ENCODE data around the gene TRIM33. TPM values are rescaled to one million over a fixed set of nuclear protein-coding genes. Genes with fewer than 3 reads are reported as not detected.

Gene TRIM33
- total and polyA plus RNA-seq, 4 donors, result 32.8 to 74.5 (median 49.6) TPM

- 10% methylated on average over 2 of the region's 4 CpGs for WGBS (ENCODE audit: insufficient coverage)
- no peaks in the 10 kb centered on the region for H3K27me3 ChIP-seq (ENCODE audit: control insufficient read depth, insufficient read depth, low read length)
- no peaks in the 10 kb centered on the region for H3K36me3 ChIP-seq (ENCODE audit: control insufficient read depth, insufficient read depth, low read length)
- no peaks in the 10 kb centered on the region for H3K9me3 ChIP-seq (ENCODE audit: control insufficient read depth, insufficient read depth, low read length)
- DNase-seq (ENCODE audit: low read depth in 4 of 6, low spot score in 6 of 6), result peak in 3 of 6 donors; percentile 19 to 88 (median 82)
- no peak overlapping the region for H3K27ac ChIP-seq (ENCODE audit: low read depth, low read length)
- H3K4me3 ChIP-seq (ENCODE audit: low read depth, low read length), result no peak overlapping the region
- H3K4me1 ChIP-seq (ENCODE audit: control insufficient read depth, insufficient read depth, low read length), result peaks cover 11% of the 10 kb centered on the region
Observed at GRCh38 chr1:114353262-114353661, 157.7 kb downstream of the TRIM33 start.

GRCh38 chr1:114352797-114353196 lies 158.2 kb downstream of the TRIM33 start:
- Histone ChIP-seq H3K9me3 (ENCODE audit: control insufficient read depth, insufficient read depth, low read length) (no peaks in the 10 kb centered on the region), H3K4me3 (ENCODE audit: low read depth, low read length) (no peak overlapping the region), H3K36me3 (ENCODE audit: control insufficient read depth, insufficient read depth, low read length) (no peaks in the 10 kb centered on the region), H3K27ac (ENCODE audit: low read depth, low read length) (no peak overlapping the region), H3K4me1 (ENCODE audit: control insufficient read depth, insufficient read depth, low read length) (peaks cover 13% of the 10 kb centered on the region), H3K27me3 (ENCODE audit: control insufficient read depth, insufficient read depth, low read length) (no peaks in the 10 kb centered on the region)
- whole genome bisulfite sequencing (ENCODE audit: insufficient coverage), result 35% methylated on average over 4 of the region's 6 CpGs
- peak in 2 of 6 donors; percentile 87 to 96 for DNase-seq (ENCODE audit: low read depth in 4 of 6, low spot score in 6 of 6)

- 87% methylated on average over 6 of the region's 10 CpGs for WGBS (ENCODE audit: insufficient coverage)
- Histone ChIP-seq H3K4me1 (ENCODE audit: control insufficient read depth, insufficient read depth, low read length) (peaks cover 24% of the 10 kb centered on the region), H3K4me3 (ENCODE audit: low read depth, low read length) (no peak overlapping the region), H3K9me3 (ENCODE audit: control insufficient read depth, insufficient read depth, low read length) (no peaks in the 10 kb centered on the region), H3K27me3 (ENCODE audit: control insufficient read depth, insufficient read depth, low read length) (no peaks in the 10 kb centered on the region), H3K36me3 (ENCODE audit: control insufficient read depth, insufficient read depth, low read length) (no peaks in the 10 kb centered on the region), H3K27ac (ENCODE audit: low read depth, low read length) (no peak overlapping the region)
- DNase-seq (ENCODE audit: low read depth in 4 of 6, low spot score in 6 of 6), result no peak
Observed at GRCh38 chr1:114350731-114351445, 160.1 kb downstream of the TRIM33 start.

DNA sequence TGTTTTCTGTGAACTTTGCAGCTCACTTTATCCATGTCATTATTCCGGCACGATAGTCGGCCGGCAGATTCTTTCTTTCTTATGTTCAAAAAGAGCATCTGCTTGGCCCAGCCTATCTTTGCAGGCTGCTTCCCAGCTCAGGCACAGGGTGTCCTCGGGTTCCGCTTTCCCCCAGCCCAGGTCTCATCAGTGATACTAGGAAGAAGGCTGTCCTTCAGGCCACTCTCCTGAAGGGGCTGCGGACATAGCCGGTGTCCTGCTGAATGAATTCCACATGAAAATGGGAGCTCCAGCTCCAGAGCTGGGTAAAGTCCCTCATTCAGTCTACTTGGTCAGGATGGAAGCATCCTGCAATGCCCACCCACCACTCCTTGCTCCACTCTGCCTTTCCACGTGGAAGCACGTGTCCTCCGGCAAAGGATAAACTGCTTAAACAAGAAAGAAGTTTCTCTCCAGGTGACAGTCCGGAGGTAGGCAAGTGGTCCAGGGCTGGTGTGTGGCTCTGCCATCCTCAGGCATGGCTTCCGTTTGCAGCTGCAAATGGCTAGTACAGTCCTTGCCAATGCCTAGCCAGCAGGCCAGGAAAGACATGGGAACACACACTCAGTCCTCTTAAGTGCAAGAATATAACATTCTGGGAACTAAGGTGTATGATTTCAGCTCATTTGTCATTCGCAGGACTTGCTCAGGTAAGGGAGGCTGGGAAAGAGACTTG lies 161.0 kb downstream of the TRIM33 start:
- H3K36me3 ChIP-seq (ENCODE audit: control insufficient read depth, insufficient read depth, low read length), result no peaks in the 10 kb centered on the region
- H3K4me3 ChIP-seq (ENCODE audit: low read depth, low read length), result no peak overlapping the region
- WGBS (ENCODE audit: insufficient coverage), result 85% methylated on average over 12 of the region's 14 CpGs
- H3K9me3 ChIP-seq (ENCODE audit: control insufficient read depth, insufficient read depth, low read length), result no peaks in the 10 kb centered on the region
- no peaks in the 10 kb centered on the region for H3K27me3 ChIP-seq (ENCODE audit: control insufficient read depth, insufficient read depth, low read length)
- H3K27ac ChIP-seq (ENCODE audit: low read depth, low read length), result no peak overlapping the region
- peaks cover 28% of the 10 kb centered on the region for H3K4me1 ChIP-seq (ENCODE audit: control insufficient read depth, insufficient read depth, low read length)
- no peak for DNase-seq (ENCODE audit: low read depth in 4 of 6, low spot score in 6 of 6)

DNA sequence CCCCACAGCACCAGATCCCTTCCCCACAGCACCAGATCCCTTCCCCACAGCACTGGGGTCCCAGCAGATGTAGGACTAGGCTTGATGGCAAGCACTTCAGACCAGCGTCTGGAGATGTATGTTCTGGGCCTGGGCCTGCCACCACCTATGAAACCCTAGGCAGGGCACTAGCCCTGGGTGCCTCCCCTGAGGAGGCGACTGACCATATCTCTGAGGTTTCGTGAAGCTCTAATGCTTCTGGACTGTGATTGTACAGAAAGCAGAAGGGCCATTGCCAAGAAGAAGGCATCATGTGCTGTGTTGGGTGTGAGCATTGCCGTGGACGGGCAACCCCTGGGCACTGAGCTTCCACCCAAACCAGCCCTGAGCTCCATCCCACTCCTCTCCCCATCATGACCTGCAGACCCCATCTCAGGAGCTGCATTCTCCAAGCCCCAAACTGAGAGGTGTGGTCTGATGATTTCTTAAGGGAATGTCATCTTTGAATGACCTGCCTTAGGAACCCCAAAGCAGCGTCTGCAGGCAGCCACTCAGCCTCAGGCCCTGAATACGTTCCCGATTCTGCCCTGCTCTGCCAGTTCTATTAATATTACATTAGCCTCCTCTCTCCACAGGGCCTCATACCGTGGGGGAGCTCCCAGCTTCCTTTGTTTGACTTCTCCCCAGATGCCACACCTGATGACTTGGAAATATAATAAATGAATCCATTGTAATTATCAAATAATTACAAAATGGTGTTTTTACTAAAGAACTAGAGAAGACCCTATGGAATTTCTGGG lies 163.4 kb downstream of the TRIM33 start:
- no peak overlapping the region for H3K27ac ChIP-seq (ENCODE audit: low read depth, low read length)
- no peaks in the 10 kb centered on the region for H3K27me3 ChIP-seq (ENCODE audit: control insufficient read depth, insufficient read depth, low read length)
- no peaks in the 10 kb centered on the region for H3K9me3 ChIP-seq (ENCODE audit: control insufficient read depth, insufficient read depth, low read length)
- H3K36me3 ChIP-seq (ENCODE audit: control insufficient read depth, insufficient read depth, low read length), result no peaks in the 10 kb centered on the region
- H3K4me3 ChIP-seq (ENCODE audit: low read depth, low read length), result no peak overlapping the region
- no peak for DNase-seq (ENCODE audit: low read depth in 4 of 6, low spot score in 6 of 6)
- WGBS (ENCODE audit: insufficient coverage), result 92% methylated on average over 3 of the region's 9 CpGs
- peaks cover 20% of the 10 kb centered on the region for H3K4me1 ChIP-seq (ENCODE audit: control insufficient read depth, insufficient read depth, low read length)

DNA sequence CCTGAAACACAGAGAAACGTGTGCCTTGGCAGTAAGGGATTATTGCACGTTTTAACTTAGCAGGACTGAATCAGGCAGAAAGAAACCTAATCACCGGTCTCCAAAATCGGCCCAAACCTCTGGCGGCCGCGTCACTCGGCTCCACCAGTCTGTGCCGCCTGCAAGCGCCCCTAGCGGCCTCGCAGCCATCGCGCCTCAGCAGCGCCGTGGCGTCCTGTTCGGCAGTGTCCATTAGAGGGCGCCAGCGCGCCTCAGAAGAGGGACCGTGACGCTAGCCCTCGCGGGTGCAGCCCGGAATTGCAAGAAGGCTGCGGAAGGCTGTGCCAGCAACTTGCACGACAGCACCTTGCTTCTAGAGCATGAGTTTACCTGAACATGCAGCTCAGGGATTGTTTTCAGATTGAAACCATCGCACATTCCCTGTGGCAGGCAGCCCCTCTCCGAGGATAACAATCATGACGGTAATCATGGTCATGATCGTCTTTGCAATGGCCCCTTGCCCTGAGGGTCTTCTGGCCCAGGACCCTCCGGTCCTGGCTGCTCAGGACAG lies 164.4 kb downstream of the TRIM33 start:
- peak overlapping the region; percentile 64 for H3K27ac ChIP-seq (ENCODE audit: low read depth, low read length)
- H3K4me1 ChIP-seq (ENCODE audit: control insufficient read depth, insufficient read depth, low read length), result peaks cover 17% of the 10 kb centered on the region
- H3K36me3 ChIP-seq (ENCODE audit: control insufficient read depth, insufficient read depth, low read length), result no peaks in the 10 kb centered on the region
- peak; percentile 92 to 98 (median 94) for DNase-seq (ENCODE audit: low read depth in 4 of 6, low spot score in 6 of 6)
- H3K27me3 ChIP-seq (ENCODE audit: control insufficient read depth, insufficient read depth, low read length), result no peaks in the 10 kb centered on the region
- 4% methylated on average over 33 of the region's 33 CpGs for WGBS (ENCODE audit: insufficient coverage)
- H3K9me3 ChIP-seq (ENCODE audit: control insufficient read depth, insufficient read depth, low read length), result no peaks in the 10 kb centered on the region
- H3K4me3 ChIP-seq (ENCODE audit: low read depth, low read length), result peak overlapping the region; percentile 50

- Histone ChIP-seq H3K4me3 (ENCODE audit: low read depth, low read length) (peak overlapping the region; percentile 50), H3K9me3 (ENCODE audit: control insufficient read depth, insufficient read depth, low read length) (no peaks in the 10 kb centered on the region), H3K36me3 (ENCODE audit: control insufficient read depth, insufficient read depth, low read length) (no peaks in the 10 kb centered on the region), H3K4me1 (ENCODE audit: control insufficient read depth, insufficient read depth, low read length) (peaks cover 17% of the 10 kb centered on the region), H3K27me3 (ENCODE audit: control insufficient read depth, insufficient read depth, low read length) (no peaks in the 10 kb centered on the region), H3K27ac (ENCODE audit: low read depth, low read length) (peak overlapping the region; percentile 64)
- peak in 2 of 6 donors; percentile 63 for DNase-seq (ENCODE audit: low read depth in 4 of 6, low spot score in 6 of 6)
- 6% methylated on average over 16 of the region's 24 CpGs for WGBS (ENCODE audit: insufficient coverage)
Observed at GRCh38 chr1:114345930-114346479, 165.0 kb downstream of the TRIM33 start.

GRCh38 chr1:114344656-114345055 lies 166.3 kb downstream of the TRIM33 start:
- Histone ChIP-seq H3K36me3 (ENCODE audit: control insufficient read depth, insufficient read depth, low read length) (no peaks in the 10 kb centered on the region), H3K27ac (ENCODE audit: low read depth, low read length) (no peak overlapping the region), H3K4me1 (ENCODE audit: control insufficient read depth, insufficient read depth, low read length) (peaks cover 17% of the 10 kb centered on the region), H3K4me3 (ENCODE audit: low read depth, low read length) (no peak overlapping the region), H3K27me3 (ENCODE audit: control insufficient read depth, insufficient read depth, low read length) (no peaks in the 10 kb centered on the region), H3K9me3 (ENCODE audit: control insufficient read depth, insufficient read depth, low read length) (no peaks in the 10 kb centered on the region)
- no peak for DNase-seq (ENCODE audit: low read depth in 4 of 6, low spot score in 6 of 6)
- no CpG with 5 or more reads among the region's 4 CpGs for WGBS (ENCODE audit: insufficient coverage)

Data from spinal cord (tissue), 10 donors.